ENCODE results near the gene ASMT.

DNA sequence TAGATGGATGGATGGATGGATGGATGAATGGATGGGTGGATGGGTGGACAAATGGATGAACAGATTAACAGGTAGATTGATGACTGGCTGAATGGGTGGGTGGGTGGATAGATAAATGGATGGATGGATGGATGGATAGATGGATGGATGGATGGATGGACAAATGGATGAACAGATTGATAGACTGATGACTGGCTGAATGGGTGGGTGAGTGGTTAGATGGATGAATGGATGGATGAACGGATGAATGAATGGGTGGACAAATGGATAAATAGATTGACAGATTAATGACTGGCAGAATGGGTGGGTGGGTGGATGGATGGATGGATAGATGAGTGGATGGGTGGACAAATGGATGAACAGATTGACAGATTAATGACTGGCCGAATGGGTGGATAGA, 37.0 kb upstream of the ASMT start:
- TF ChIP-seq POLR2A (IDR thresholded peaks at IDR 0.05; ENCODE audit: low read depth, low read length) = no peak
- TF ChIP-seq POLR2AphosphoS5 (IDR thresholded peaks at IDR 0.05; ENCODE audit: low read depth, low read length) = no peak
- no peak for TF ChIP-seq PAX5 (IDR thresholded peaks at IDR 0.05; ENCODE audit: insufficient read depth, low read length, severe bottlenecking)

Data from GM12891 (cell line).